NAMALWA (cell line): ENCODE data around the gene FAM20C.
"Not testable (repeated sequence)": the region's sequence is repeated elsewhere in the genome, so short reads cannot be mapped to it uniquely, and the experiment has no call there.

Experiments
- DNase-seq: peaks from one replicate; pipeline ENCODE4 v3.0.0-alpha.2; 2015; ENCODE audit warnings: low spot score

The FAM20C gene

GRCh38 chr7:192701-193480 lies 520 bp downstream of the FAM20C start:
- no peak for DNase-seq

- no peak for DNase-seq
These were observed 1.3 kb downstream of the FAM20C start for GRCh38 chr7:193481-194251.

- DNase-seq, result no peak
These were observed 2.1 kb downstream of the FAM20C start for GRCh38 chr7:194252-195009.

- DNase-seq, result no peak
These were observed 2.8 kb downstream of the FAM20C start for GRCh38 chr7:195010-195829.

- no peak for DNase-seq
These were observed 3.4 kb downstream of the FAM20C start for GRCh38 chr7:195830-196128.

DNA sequence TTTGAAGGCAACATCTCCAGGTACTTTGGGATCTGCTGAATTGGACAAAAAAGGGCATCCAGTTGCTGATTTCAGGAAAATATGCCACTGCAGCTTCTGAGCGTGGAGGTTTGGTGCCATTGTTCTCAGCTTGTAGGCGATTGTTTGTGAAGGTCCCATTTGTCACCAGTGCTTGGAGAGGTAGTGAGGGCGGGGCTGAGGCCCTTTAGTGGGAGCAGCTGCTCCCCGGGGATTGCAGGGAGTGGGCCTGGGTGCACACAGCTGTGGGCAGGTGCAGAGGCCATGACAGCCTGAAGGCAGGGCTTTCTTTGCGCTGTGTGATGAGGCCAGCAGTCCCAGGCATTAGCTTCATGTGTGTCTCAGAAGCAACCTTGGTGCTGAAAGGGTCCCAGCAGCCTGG lies 3.9 kb downstream of the FAM20C start:
- DNase-seq, result no peak

- DNase-seq, result no peak
These were observed 4.5 kb downstream of the FAM20C start for GRCh38 chr7:196778-197321.

DNA sequence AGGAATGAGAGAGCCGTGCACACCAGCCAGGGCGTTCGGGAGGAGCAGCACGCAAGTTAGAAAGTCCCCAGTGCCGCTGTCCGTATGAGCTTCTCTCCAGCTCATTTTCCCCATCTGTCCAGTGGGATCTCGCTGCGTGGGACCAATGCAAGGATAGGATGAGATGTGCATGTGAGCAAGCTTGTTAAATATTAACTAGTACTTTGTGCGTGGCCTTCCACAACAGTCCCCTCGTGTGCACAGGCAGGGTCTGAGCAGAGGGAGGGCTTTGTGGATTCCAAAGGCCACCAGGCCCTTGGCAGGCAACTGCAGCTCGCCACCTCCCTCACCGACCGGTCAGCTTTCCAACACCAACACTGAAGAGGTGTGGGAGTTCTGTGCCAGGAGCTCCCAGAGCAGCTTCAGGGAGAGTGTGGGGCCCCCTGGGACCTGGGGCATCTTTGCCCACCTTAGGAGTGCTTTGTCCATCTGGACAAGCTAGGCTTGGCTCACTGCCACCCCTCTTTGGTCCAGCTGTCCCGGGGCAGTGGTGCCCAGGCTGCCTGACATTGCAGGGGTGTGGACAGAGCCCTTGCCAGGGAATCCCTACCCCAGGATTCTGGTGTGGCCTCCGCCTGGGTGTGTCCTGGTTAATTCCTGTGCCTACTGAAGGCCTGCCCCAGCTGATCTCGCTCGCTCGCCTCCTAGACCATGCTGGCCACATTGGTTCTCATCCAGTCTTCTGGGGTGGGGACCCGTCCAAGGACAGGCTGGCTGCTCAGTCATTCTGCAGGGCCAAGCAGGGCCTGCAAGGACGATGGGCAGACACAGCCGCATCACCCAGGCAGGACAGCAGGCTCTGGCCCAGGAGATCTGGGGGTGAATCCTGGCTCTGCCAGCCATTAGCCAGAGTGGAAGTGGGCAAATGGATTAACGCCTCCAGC lies 5.3 kb downstream of the FAM20C start:
- DNase-seq, result no peak

DNA sequence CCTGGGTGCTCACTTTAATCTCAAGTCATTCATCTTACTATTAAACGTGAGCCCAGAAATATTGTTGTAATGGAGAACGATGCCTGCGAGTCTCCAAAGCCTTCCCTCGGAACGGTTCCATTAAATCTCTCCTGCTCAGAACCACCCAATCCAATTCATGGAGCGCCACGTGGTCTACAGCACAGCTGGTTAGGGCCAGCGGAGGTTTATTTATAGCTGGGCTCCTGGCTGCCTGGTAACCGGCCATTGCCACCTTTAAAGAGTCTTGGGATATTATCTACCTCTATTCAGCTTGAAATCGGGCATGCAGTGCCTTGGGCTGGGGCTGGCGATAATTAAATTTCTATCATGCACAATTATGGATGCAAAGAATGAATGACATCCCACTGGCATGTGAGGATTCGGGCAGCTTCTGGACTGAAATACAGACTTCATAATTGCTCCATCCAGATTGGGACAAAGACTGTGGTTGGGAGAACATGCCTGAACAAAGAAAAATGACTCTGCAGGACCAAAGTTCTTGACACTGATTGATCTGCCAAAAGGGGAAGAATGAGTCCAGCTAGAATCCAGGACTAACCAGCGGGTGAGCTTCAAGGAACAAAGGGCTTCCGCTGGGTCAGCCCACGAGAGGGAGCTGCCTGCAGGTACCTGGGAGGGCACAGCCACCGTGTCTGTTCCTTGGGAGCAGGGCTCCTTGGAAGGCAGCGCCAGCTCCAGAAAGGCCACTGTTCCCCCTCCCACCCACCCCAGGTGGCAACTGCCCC lies 7.3 kb downstream of the FAM20C start:
- no peak for DNase-seq

DNA sequence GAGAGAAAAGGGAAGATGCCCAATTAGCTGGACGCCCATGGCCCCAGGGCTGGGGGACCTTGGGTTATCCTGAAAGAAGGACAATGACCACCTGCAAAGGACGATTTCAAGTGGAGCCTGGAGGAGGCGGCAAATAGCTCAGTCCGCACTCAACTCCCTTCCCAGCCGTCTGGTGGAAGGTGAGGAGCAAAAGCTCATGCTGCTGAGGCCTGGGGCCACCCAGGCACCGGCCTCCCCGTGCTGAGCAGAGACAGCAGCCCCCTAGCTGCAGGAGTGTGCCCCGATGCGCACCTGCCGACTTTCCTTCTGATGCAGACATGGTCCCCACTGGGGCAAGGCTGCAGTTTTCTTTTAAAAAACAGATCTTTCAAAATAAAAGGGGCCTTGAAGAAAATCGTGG lies 7.9 kb downstream of the FAM20C start:
- DNase-seq, result no peak

DNA sequence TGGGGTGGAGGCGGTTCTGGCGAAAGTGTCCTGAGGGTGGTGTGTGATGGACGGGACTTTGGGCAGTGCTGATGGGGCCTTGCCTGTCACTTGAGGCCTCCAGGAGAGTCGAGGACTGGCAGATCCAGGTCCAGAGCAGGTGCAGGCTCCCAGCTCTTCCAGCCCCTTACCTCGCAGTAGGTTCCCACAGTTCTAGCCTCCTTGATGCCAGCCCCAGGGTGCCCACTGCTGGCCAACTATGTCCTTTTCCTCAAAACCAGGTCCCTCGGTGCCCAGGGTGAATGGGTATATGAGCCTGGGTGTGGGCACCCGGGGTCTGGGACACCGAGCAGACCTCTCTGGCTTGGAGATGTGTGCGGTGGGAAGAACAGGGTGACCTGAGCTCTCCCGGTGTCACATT lies 8.3 kb downstream of the FAM20C start:
- DNase-seq, result no peak

- no peak for DNase-seq
These were observed 12.0 kb downstream of the FAM20C start for GRCh38 chr7:204326-204725.

GRCh38 chr7:205115-206010 lies 13.0 kb downstream of the FAM20C start:
- DNase-seq, result no peak

DNA sequence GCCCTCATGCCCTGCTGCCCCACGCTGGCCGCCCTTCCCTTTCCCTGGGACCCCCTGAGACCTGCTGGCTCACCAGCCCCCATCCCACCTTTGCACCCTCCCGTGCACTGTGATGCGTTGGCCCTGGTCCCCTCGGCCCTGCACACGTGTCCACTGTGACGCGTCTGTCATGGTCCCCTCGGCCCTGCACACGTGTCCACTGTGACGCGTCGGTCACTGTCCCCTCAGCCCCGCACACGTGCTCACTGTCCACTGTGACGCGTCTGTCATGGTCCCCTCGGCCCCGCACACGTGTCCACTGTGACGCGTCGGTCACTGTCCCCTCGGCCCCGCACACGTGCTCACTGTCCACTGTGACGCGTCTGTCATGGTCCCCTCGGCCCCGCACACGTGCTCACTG lies 14.0 kb downstream of the FAM20C start:
- not testable (repeated sequence) for DNase-seq

GRCh38 chr7:207418-208129 lies 15.2 kb downstream of the FAM20C start:
- no peak for DNase-seq

DNA sequence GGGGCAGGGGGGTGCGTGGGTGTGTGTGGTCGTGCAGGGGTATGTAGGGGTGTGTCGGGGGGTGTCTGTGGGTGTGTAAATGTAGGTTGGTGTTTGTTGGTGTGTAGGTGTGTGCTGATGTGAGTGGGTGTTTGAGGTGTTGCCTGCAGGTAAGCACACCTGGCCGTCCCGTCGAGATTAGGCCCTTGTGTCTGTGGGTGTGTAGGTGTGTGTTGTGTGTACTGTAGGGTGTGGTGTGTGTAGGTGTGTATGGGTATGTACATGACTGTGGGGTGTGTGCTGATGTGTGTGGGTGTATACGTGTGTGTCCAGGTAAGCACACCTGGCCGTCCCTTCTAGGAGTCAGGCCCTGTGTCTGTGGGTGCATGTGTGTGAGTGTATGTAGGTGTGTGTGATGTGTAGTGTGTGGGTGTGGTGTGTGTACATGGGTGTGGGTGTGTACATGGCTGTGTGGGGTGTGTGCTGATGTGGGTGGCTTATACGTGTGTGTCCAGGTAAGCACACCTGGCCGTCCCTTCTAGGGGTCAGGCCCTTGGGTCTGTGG lies 15.8 kb downstream of the FAM20C start:
- DNase-seq, result no peak

DNA sequence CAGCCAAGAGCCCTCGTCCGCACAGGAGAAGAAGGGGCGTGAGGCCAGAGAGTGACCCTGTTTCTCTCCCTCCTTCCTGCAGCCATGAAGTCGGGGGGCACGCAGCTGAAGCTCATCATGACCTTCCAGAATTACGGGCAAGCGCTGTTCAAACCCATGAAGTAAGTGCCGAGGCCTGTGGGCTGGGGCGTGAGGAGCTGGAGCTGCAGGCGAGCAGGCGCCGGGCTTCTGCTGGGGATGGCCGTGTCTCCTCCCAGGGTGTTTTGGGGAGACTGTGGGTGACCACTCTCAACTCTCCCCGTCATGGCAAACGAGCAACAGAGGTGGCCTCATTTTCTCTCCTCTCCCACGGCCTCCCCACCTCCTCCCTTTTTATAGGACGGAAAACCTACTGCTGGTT lies 16.4 kb downstream of the FAM20C start:
- DNase-seq, result no peak

DNA sequence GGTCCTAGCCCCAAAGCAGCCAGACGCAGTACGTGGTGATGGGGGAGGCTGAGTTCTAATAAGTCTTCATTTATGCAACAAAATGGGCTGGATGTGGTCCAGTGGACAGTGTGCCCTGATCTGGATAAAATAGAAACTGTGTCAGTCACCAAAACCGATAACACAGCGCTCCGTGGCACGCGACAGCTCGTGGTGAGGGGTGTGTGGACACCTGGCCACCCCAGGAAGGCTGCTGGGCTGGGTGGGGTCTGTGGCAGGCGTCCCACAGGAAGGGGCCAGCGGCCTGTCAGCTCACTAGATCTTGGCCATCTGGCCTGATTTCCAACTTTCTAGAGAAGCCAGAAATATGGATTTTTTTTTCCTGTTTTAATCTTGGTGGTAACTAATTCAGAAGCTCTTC lies 17.0 kb downstream of the FAM20C start:
- DNase-seq, result no peak
